ENCODE results near the gene LY6G6F. TPM values are rescaled to one million over a fixed set of nuclear protein-coding genes. Genes with fewer than 3 reads are reported as not detected.

Gene LY6G6F
- total RNA-seq, 1 donor from 2014 or later, result not detected

DNA sequence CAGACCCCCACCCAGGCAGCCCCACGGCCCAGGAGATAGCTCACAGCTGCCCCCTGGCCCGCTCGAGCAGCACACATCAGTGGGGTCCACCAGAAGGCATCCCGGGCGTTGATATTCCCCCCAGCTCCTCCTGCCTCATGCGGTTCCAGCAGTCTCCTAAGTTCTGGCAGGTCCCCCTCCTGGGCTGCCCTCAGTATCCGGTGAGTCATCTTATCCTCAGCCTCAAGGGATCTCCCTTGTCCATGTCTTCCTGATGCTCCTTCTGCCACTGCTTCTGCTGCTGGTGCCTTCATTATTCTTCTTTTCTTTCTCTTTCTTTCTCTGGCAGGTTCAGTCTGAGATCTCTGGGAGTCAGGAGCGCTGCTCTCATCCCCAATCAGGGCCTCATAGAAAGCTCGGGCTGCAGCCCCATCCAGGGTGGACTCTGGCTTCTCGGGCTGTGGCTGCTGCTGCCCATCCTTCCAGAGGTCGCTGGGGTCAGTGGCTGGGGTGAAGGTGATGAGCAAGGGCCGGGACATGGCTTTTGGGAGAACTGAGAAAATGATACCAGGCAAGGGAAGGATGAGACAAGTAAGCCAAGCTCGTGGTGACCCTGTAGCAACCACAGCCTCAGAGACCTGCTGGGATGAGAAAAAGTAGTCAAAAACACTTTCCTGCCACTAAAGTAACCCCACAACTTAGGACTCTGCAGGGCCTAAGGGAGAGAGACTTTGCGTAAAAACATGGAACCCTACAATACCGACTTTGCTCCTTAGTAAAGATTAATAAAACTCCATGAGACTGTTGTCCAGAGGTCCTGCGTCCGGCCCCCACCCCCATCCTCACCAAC is 42.5 kb upstream of the LY6G6F start:
- Mint-ChIP-seq H3K27me3 (no peaks in the 10 kb centered on the region), H3K9me3 (no peaks in the 10 kb centered on the region), H3K27ac (peak overlapping the region; percentile 99), H3K36me3 (peaks cover 18% of the 10 kb centered on the region), H3K4me3 (peak overlapping the region; percentile 99), H3K4me1 (ENCODE audit: unreplicated experiment) (peaks cover 55% of the 10 kb centered on the region)
- DNase-seq (ENCODE audit: extremely low spot score, unreplicated experiment), result no peak
- TF ChIP-seq, protein P1, sequence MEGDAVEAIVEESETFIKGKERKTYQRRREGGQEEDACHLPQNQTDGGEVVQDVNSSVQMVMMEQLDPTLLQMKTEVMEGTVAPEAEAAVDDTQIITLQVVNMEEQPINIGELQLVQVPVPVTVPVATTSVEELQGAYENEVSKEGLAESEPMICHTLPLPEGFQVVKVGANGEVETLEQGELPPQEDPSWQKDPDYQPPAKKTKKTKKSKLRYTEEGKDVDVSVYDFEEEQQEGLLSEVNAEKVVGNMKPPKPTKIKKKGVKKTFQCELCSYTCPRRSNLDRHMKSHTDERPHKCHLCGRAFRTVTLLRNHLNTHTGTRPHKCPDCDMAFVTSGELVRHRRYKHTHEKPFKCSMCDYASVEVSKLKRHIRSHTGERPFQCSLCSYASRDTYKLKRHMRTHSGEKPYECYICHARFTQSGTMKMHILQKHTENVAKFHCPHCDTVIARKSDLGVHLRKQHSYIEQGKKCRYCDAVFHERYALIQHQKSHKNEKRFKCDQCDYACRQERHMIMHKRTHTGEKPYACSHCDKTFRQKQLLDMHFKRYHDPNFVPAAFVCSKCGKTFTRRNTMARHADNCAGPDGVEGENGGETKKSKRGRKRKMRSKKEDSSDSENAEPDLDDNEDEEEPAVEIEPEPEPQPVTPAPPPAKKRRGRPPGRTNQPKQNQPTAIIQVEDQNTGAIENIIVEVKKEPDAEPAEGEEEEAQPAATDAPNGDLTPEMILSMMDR (conservative IDR thresholded peaks at IDR 0.05), result no peak

DNA sequence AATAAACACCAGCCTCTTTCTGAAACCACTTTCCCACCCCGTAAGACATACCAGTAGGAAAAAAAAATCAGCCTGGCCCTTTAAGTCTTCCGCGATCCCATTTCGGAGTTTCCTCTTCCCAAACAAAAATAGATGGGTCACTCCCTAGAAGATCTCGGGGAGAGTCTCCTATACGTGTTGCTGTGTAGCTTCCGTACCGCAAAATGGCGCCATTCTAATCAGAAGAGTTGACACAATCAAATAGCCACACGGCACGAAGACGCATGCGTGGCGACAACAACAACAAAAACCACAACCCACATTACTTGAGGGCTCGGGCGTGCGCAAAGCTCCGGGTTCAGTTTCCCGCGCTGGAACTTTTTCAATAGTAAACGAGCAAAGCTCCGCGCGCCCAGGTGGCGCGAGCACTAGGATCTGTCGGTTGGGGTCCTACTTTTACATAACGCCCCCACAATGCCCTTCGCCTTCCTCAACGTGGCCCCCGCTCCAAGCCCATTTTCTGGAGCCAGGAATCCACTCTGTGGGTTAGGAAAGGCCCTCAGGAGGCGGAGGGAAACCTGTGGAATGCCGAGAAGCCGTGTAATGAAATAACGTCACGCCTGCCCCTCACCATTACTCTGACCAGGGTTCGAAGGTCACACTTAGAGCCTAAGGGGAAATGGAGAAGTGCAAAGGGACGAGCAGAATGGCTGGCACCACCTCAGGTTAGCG is 41.7 kb upstream of the LY6G6F start, which contains the start of gene GPANK1:
TSS of gene GPANK1 (minus strand) at position 208 of the 711 bp plus-strand sequence. CDS start 519 bp downstream, outside the sequence.
- Mint-ChIP-seq H3K9me3 (no peaks in the 10 kb centered on the region), H3K36me3 (peaks cover 18% of the 10 kb centered on the region), H3K27ac (peak within 1 kb of the TSS; percentile 99), H3K4me3 (peak within 1 kb of the TSS; percentile 99), H3K27me3 (no peaks in the 10 kb centered on the region), H3K4me1 (ENCODE audit: unreplicated experiment) (peaks cover 49% of the 10 kb centered on the region)
- TF ChIP-seq, protein P1 (conservative IDR thresholded peaks at IDR 0.05), result no peak
- no peak for DNase-seq (ENCODE audit: extremely low spot score, unreplicated experiment)

DNA sequence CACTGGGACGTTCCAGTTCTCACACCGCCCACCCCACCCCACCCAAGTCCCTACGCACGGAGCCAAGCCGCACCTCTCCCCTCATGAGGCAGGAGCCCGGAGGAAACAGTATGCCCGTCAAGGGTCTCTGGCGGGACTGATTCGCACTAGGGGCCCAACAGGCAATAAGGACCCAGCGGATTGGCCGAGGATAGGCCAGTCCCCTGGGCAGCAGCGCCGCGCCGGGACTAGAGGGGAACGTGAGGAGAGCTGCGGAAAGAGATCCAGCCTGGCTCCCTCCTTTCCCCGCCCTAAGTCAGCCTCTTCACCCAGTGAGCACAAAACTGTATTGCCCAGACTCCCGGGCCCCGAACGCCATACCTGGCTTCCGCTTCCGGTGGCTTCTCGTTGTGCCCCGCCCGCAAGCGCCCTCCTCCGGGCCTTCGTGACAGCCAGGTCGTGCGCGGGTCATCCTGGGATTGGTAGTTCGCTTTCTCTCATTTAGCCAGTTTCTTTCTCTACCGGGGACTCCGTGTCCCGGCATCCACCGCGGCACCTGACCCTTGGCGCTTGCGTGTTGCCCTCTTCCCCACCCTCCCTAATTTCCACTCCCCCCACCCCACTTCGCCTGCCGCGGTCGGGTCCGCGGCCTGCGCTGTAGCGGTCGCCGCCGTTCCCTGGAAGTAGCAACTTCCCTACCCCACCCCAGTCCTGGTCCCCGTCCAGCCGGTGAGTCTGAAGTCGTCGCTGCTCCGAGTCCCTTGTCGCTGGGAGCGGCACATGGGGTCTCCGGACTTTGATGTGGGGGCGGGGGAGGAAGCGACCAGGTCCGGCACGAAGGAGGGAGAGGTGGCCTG is 40.9 kb upstream of the LY6G6F start, which contains the start of gene CSNK2B:
TSS of gene CSNK2B (plus strand) at position 580 of the 836 bp plus-strand sequence. CDS start 752 bp downstream, outside the sequence.
- no peaks in the 10 kb centered on the region for H3K27me3 Mint-ChIP-seq
- peak; percentile 97 for DNase-seq (ENCODE audit: extremely low spot score, unreplicated experiment)
- H3K36me3 Mint-ChIP-seq, result peaks cover 23% of the 10 kb centered on the region
- peak within 1 kb of the TSS; percentile 99 for H3K27ac Mint-ChIP-seq
- peak within 1 kb of the TSS; percentile 99 for H3K4me3 Mint-ChIP-seq
- H3K4me1 Mint-ChIP-seq (ENCODE audit: unreplicated experiment), result peaks cover 46% of the 10 kb centered on the region
- TF ChIP-seq, protein P1 (conservative IDR thresholded peaks at IDR 0.05), result no peak
- H3K9me3 Mint-ChIP-seq, result no peaks in the 10 kb centered on the region

DNA sequence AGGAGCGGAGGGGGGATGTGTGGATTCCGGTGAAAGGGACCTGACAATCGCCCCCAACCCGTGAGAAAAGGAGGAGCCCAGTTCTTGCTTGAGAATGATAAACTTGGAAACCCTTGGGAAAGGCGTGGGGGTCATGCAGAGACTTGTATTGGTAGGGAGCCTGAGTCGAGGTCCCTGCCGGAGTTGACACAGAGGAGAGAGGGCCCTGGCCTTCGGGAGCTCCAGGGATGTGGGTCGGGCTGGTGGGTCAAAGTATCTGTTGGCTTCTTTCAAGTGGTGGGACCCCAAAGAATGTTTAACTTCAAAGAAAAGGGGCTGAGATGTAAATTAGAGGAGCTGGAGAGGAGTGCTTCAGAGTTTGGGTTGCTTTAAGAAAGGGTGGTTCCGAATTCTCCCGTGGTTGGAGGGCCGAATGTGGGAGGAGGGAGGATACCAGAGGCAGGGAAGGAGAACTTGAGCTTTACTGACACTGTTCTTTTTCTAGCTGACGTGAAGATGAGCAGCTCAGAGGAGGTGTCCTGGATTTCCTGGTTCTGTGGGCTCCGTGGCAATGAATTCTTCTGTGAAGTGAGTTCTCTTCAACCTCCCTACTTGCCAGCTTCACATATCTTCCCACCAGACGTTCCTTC is 40.2 kb upstream of the LY6G6F start:
- DNase-seq (ENCODE audit: extremely low spot score, unreplicated experiment), result no peak
- Mint-ChIP-seq H3K9me3 (no peaks in the 10 kb centered on the region), H3K4me1 (ENCODE audit: unreplicated experiment) (peaks cover 39% of the 10 kb centered on the region), H3K4me3 (peak overlapping the region; percentile 99), H3K27me3 (no peaks in the 10 kb centered on the region), H3K27ac (peak overlapping the region; percentile 99), H3K36me3 (peaks cover 23% of the 10 kb centered on the region)
- TF ChIP-seq, protein P1 (conservative IDR thresholded peaks at IDR 0.05), result no peak

DNA sequence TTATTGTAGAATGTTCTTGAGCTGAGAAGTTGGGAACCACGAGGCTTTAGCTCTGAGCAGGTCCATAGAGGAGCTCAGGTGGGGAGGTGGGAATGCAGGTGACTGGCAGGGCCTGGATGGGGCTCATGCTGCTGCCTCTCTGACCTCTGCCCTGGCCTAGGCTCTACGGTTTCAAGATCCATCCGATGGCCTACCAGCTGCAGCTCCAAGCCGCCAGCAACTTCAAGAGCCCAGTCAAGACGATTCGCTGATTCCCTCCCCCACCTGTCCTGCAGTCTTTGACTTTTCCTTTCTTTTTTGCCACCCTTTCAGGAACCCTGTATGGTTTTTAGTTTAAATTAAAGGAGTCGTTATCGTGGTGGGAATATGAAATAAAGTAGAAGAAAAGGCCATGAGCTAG is 37.0 kb upstream of the LY6G6F start, which contains the start of gene LY6G5B:
TSS of gene LY6G5B (plus strand) at position 301 of the 400 bp plus-strand sequence. CDS start 975 bp downstream, outside the sequence.
- H3K9me3 Mint-ChIP-seq, result no peaks in the 10 kb centered on the region
- no peaks in the 10 kb centered on the region for H3K27me3 Mint-ChIP-seq
- no peak for DNase-seq (ENCODE audit: extremely low spot score, unreplicated experiment)
- H3K36me3 Mint-ChIP-seq, result peaks cover 15% of the 10 kb centered on the region
- H3K4me1 Mint-ChIP-seq (ENCODE audit: unreplicated experiment), result peaks cover 19% of the 10 kb centered on the region
- TF ChIP-seq, protein P1 (conservative IDR thresholded peaks at IDR 0.05), result no peak
- no peak within 1 kb of the TSS for H3K27ac Mint-ChIP-seq
- no peak within 1 kb of the TSS for H3K4me3 Mint-ChIP-seq

Data from type B pancreatic cell (in vitro differentiated cells).